Endothelial cell of umbilical vein (primary cell): ENCODE results near the gene ACTG2. TPM values are rescaled to one million over a fixed set of nuclear protein-coding genes. Genes with fewer than 3 reads are reported as not detected.

ENCODE experiments used
- BruUV-seq: library from RNA; stranded (reverse); fragments of 400-500 nt; replicated peaks from 2 replicates; lab custom pipeline; 2021; lab: Mats Ljungman, UMichigan
- CTCF ChIA-PET: fragments of 300-600, 350-600 bp; sonication (Branson Sonifier 250); formaldehyde crosslinking; loops from one replicate; lab custom pipeline; 2021; ENCODE audit warnings: antibody characterized with exemption, inconsistent platforms; lab: Charles Lee
- POLR2A ChIA-PET: fragments of 300-600, 350-600 bp; sonication (Branson Sonifier 250); formaldehyde crosslinking; loops from one replicate; lab custom pipeline; 2021; ENCODE audit warnings: antibody characterized with exemption, inconsistent platforms; lab: Charles Lee
- DNase-seq: peaks from one replicate; pipeline ENCODE4 v3.0.0-alpha.2; 2011; ENCODE audit warnings: low read depth, low spot score
- FAIRE-seq: peaks from 2 replicates; lab custom pipeline; 2011; peaks lifted over from hg19 to GRCh38; lab: Jason Lieb, UNC
- H2AFZ ChIP-seq: 2 replicates; pipeline ENCODE4 v1.6.0; 2012; ENCODE audit warnings: low read depth, low read length, control low read depth, inconsistent platforms
- H3K27ac ChIP-seq: 2 replicates; pipeline ENCODE4 v1.5.1; 2011; ENCODE audit warnings: low read depth, mild to moderate bottlenecking, control low read depth, low read length, moderate library complexity; ENCODE audit not compliant: insufficient read depth
- H3K27me3 ChIP-seq, 2 experiments: 2 replicates each; pipeline versions ENCODE4 v1.6.0 to v1.6.1; 2011; ENCODE audit warnings: low read length in 2 of 2, mixed read lengths in 1 of 2; ENCODE audit not compliant: control insufficient read depth in 2 of 2, insufficient read depth in 2 of 2
- H3K36me3 ChIP-seq, 2 experiments: 2 replicates in 1 of 2; 3 replicates in 1 of 2; pipeline ENCODE4 v1.5.1; 2011; ENCODE audit warnings: low read length in 2 of 2, mild to moderate bottlenecking in 1 of 2, moderate library complexity in 1 of 2; ENCODE audit not compliant: control insufficient read depth in 2 of 2, insufficient read depth in 2 of 2; ENCODE audit errors: extremely low read depth in 1 of 2
- H3K4me1 ChIP-seq: 3 replicates; pipeline ENCODE4 v1.5.1; 2011; ENCODE audit warnings: mild to moderate bottlenecking, low read length; ENCODE audit not compliant: control insufficient read depth, insufficient read depth; ENCODE audit errors: extremely low read depth
- H3K4me2 ChIP-seq: 2 replicates; pipeline ENCODE4 v1.6.1; 2011; ENCODE audit warnings: low read length, control low read depth, mixed read lengths; ENCODE audit not compliant: insufficient read depth
- H3K4me3 ChIP-seq, 3 experiments: fragments of 200-600 bp in 1 of 3; sonication (generic), shearing (Covaris generic) in 1 of 3; replicated peaks in 1 of 3; 2 replicates each; pipeline ENCODE4 v1.5.1; 2011 to 2016; ENCODE audit warnings: control low read depth in 3 of 3, low read length in 3 of 3, mild to moderate bottlenecking in 2 of 3, inconsistent platforms in 1 of 3, low read depth in 1 of 3, moderate library complexity in 1 of 3; ENCODE audit not compliant: insufficient read depth in 1 of 3
- H3K79me2 ChIP-seq: 2 replicates; pipeline ENCODE4 v1.6.0; 2012; ENCODE audit warnings: low read length, inconsistent platforms; ENCODE audit not compliant: control insufficient read depth, insufficient read depth
- H3K9ac ChIP-seq: replicated peaks from 2 replicates; pipeline ENCODE3; 2011; ENCODE audit warnings: low read length, control low read depth; ENCODE audit not compliant: insufficient read depth; ENCODE audit errors: extremely low read depth
- H3K9me1 ChIP-seq: replicated peaks from 3 replicates; pipeline ENCODE4 v1.6.0; 2011; ENCODE audit warnings: mild to moderate bottlenecking, low read length; ENCODE audit not compliant: control insufficient read depth, insufficient read depth; ENCODE audit errors: extremely low read depth
- H3K9me3 ChIP-seq: replicated peaks from 2 replicates; pipeline ENCODE4 v1.5.1; 2012; ENCODE audit warnings: low read length, inconsistent platforms; ENCODE audit not compliant: control insufficient read depth, insufficient read depth
- H4K20me1 ChIP-seq: replicated peaks from 2 replicates; pipeline ENCODE3; 2011; ENCODE audit warnings: mild to moderate bottlenecking, low read length; ENCODE audit not compliant: control insufficient read depth, insufficient read depth; ENCODE audit errors: extremely low read depth
- EZH2 ChIP-seq: IDR thresholded peaks from 2 replicates; pipeline ENCODE4 v1.6.1; 2012; ENCODE audit warnings: borderline replicate concordance, low read depth, mild to moderate bottlenecking, moderate library complexity, low read length, inconsistent platforms; ENCODE audit not compliant: severe bottlenecking
- FOS ChIP-seq: IDR thresholded peaks from 2 replicates; pipeline ENCODE4 v1.6.1; 2011; ENCODE audit warnings: mild to moderate bottlenecking, low read length, moderate library complexity, borderline replicate concordance; ENCODE audit not compliant: insufficient read depth
- GATA2 ChIP-seq: IDR thresholded peaks from 2 replicates; pipeline ENCODE4 v1.7.0; 2011; ENCODE audit warnings: low read depth, mild to moderate bottlenecking, moderate library complexity, mixed read lengths, low read length; ENCODE audit not compliant: insufficient read length, insufficient read depth
- JUN ChIP-seq: IDR thresholded peaks from 2 replicates; pipeline ENCODE4 v1.6.1; 2011; ENCODE audit warnings: borderline replicate concordance, low read depth; ENCODE audit not compliant: insufficient read length, insufficient read depth
- MYC ChIP-seq: IDR thresholded peaks from one replicate; pipeline ENCODE4 v1.6.1; 2011; ENCODE audit warnings: mild to moderate bottlenecking, low read depth, low read length
- POLR2A ChIP-seq: IDR thresholded peaks from 2 replicates; pipeline ENCODE4 v1.6.1; 2012; ENCODE audit warnings: low read depth, mild to moderate bottlenecking, control low read depth, low read length
- POLR2AphosphoS5 ChIP-seq: IDR thresholded peaks from 2 replicates; pipeline ENCODE4 v1.6.1; 2012; ENCODE audit warnings: low read depth, mild to moderate bottlenecking, control low read depth, low read length, moderate library complexity; ENCODE audit not compliant: insufficient read depth
- dilution Hi-C: fragments of 300-500 bp; cut with MboI; formaldehyde crosslinking; loops from one replicate; pipeline ENCODE4 v1.15.0; 2019; ENCODE audit warnings: low sequenced_read_pairs; ENCODE audit not compliant: extremely low pct_ligation_motif_present
- intact Hi-C: fragments of 100-400 bp; cut with micrococcal nuclease; formaldehyde crosslinking; loops from one replicate; pipeline ENCODE4 v1.10.0; 2022
- polyA plus RNA-seq, 4 experiments: library from polyadenylated mRNA; depleted of rRNA in 3 of 4; stranded (reverse) in 3 of 4; unstranded in 1 of 4; fragments of >200 nt; gene quantifications; 2 replicates each; pipeline versions ENCODE4 v1.2.1 to v1.2.3, GENCODE V29; 2011 to 2012; ENCODE audit warnings: missing spikeins in 1 of 4
- small RNA-seq: library from RNA; depleted of rRNA; stranded (forward); fragments of <200 nt; gene quantifications from one replicate; pipeline ENCODE3, GENCODE V24; 2012; ENCODE audit warnings: low replicate concordance, low read depth; ENCODE audit not compliant: insufficient read depth, insufficient read length
- total RNA-seq: library from RNA; stranded (reverse); gene quantifications from 2 replicates; pipeline ENCODE4 v1.2.3, GENCODE V29; 2021
- TF ChIP-seq, protein P1 (sequence below), 2 donors: IDR thresholded peaks; 1 replicate in 1 of 2; 2 replicates in 1 of 2; pipeline ENCODE4 v1.5.1; 2011; ENCODE audit warnings: low read length in 2 of 2, mild to moderate bottlenecking in 2 of 2, moderate library complexity in 2 of 2, control low read depth in 1 of 2, inconsistent platforms in 1 of 2, low read depth in 1 of 2; ENCODE audit not compliant: insufficient read depth in 1 of 2; ENCODE audit errors: extremely low read depth in 1 of 2
- TF ChIP-seq, protein P2 (sequence below): IDR thresholded peaks from 2 replicates; pipeline ENCODE4 v1.6.1; 2011; ENCODE audit not compliant: insufficient read depth, insufficient read length

ACTG2 gene
- total and polyA plus RNA-seq, 2 donors (not counting 3 experiments of a cell fraction or from before 2014, with no cell fraction given): not detected

DNA sequence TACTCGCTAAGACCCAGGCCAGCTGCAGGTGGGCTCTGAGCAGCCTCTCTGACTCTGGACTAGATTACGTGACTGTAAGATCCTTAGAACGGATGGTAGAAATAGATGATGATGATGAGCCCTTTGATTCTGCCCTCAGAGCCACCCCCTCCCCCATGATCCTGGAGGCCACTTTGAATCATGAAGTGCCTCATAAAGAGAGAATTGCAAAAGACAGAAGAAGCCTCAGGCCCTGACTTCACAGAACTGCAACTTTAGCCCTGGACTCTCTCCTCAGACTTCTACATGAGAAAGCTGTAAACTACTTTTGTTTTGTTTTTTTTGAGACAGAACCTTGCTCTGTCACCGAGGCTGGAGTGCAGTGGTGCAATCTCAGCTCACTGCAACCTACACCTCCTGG, 76.5 kb downstream of the ACTG2 start:
- dilution Hi-C loops: no loop called here
- TF ChIP-seq GATA2: no peak
- no peak for TF ChIP-seq POLR2AphosphoS5
- TF ChIP-seq, protein P1, sequence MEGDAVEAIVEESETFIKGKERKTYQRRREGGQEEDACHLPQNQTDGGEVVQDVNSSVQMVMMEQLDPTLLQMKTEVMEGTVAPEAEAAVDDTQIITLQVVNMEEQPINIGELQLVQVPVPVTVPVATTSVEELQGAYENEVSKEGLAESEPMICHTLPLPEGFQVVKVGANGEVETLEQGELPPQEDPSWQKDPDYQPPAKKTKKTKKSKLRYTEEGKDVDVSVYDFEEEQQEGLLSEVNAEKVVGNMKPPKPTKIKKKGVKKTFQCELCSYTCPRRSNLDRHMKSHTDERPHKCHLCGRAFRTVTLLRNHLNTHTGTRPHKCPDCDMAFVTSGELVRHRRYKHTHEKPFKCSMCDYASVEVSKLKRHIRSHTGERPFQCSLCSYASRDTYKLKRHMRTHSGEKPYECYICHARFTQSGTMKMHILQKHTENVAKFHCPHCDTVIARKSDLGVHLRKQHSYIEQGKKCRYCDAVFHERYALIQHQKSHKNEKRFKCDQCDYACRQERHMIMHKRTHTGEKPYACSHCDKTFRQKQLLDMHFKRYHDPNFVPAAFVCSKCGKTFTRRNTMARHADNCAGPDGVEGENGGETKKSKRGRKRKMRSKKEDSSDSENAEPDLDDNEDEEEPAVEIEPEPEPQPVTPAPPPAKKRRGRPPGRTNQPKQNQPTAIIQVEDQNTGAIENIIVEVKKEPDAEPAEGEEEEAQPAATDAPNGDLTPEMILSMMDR (IDR thresholded peaks at IDR 0.05; ENCODE audit: extremely low read depth in 1 of 2, insufficient read depth in 1 of 2, low read depth in 1 of 2, low read length in 2 of 2): no peak
- TF ChIP-seq MYC: no peak
- TF ChIP-seq EZH2: no peak
- no peak for TF ChIP-seq FOS
- TF ChIP-seq, protein P2, sequence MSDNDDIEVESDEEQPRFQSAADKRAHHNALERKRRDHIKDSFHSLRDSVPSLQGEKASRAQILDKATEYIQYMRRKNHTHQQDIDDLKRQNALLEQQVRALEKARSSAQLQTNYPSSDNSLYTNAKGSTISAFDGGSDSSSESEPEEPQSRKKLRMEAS: no peak
- no peak for TF ChIP-seq POLR2A
- no peak for TF ChIP-seq JUN
- H3K4me3 ChIP-seq: no peak overlapping the region
- no peaks in the 10 kb centered on the region for H3K9me3 ChIP-seq
- POLR2A ChIA-PET: no interaction called here
- H2AFZ ChIP-seq: no peak overlapping the region
- intact Hi-C loops: no loop called here
- no peaks in the 10 kb centered on the region for H3K79me2 ChIP-seq
- H3K4me1 ChIP-seq: peaks cover 6% of the 10 kb centered on the region
- H3K9ac ChIP-seq: no peak overlapping the region
- FAIRE-seq: no peak
- no TSS peak for BruUV-seq
- DNase-seq: no peak
- H3K4me2 ChIP-seq: no peak overlapping the region
- no peaks in the 10 kb centered on the region for H4K20me1 ChIP-seq
- no peaks in the 10 kb centered on the region for H3K36me3 ChIP-seq
- H3K27me3 ChIP-seq: no peaks in the 10 kb centered on the region
- H3K9me1 ChIP-seq: no peaks in the 10 kb centered on the region
- CTCF ChIA-PET: interaction anchor here (0.8 to 1.7 kb wide), 2 partner anchors 14 to 151 kb away, joined by 3 to 5 read pairs; no protein-coding TSS in a partner anchor
- H3K27ac ChIP-seq: no peak overlapping the region

Small RNAs within 50 kb of the gene (small RNA-seq; reads per million reads assigned to genes)
- not detected for gene RNA5SP97

Other genes with a start within 250 kb of the ACTG2 start
- 33.4 and 36.1 TPM in 2 replicates for gene TPRKB, start 155.7 kb upstream of the ACTG2 start, total RNA-seq
- gene TPRKB, start 155.7 kb upstream of the ACTG2 start, polyA plus RNA-seq: 18.6 and 27.1 TPM in 2 replicates
- 25.3 and 27.0 TPM in 2 replicates for gene DUSP11, start 112.9 kb upstream of the ACTG2 start, total RNA-seq
- gene DUSP11, start 112.9 kb upstream of the ACTG2 start, polyA plus RNA-seq: 18.4 and 18.6 TPM in 2 replicates
- gene C2orf78, start 108.8 kb upstream of the ACTG2 start, total RNA-seq: not detected in 2 replicates
- gene C2orf78, start 108.8 kb upstream of the ACTG2 start, polyA plus RNA-seq: not detected in 2 replicates
- 19.8 and 21.3 TPM in 2 replicates for gene STAMBP, start 64.0 kb upstream of the ACTG2 start, total RNA-seq
- gene STAMBP, start 64.0 kb upstream of the ACTG2 start, polyA plus RNA-seq: 18.0 and 19.0 TPM in 2 replicates
- 51.8 and 58.8 TPM in 2 replicates for gene DGUOK, start 33.9 kb downstream of the ACTG2 start, total RNA-seq
- 68.7 and 77.5 TPM in 2 replicates for gene DGUOK, start 33.9 kb downstream of the ACTG2 start, polyA plus RNA-seq
- 14.7 and 15.6 TPM in 2 replicates for gene TET3, start 91.9 kb downstream of the ACTG2 start, total RNA-seq
- 3.0 and 3.4 TPM in 2 replicates for gene TET3, start 91.9 kb downstream of the ACTG2 start, polyA plus RNA-seq